HG03378 (cell line): ENCODE results near the gene MARS1.
"Not testable (repeated sequence)": the region's sequence is repeated elsewhere in the genome, so short reads cannot be mapped to it uniquely, and the experiment has no call there.

Experiments used
- ATAC-seq: cut with Tn5 transposase; IDR thresholded peaks from one replicate; pipeline ENCODE4 v1.9.1; 2021; ENCODE audit warnings: mild to moderate bottlenecking, moderate library complexity; ENCODE audit not compliant: unreplicated experiment

Gene MARS1

DNA sequence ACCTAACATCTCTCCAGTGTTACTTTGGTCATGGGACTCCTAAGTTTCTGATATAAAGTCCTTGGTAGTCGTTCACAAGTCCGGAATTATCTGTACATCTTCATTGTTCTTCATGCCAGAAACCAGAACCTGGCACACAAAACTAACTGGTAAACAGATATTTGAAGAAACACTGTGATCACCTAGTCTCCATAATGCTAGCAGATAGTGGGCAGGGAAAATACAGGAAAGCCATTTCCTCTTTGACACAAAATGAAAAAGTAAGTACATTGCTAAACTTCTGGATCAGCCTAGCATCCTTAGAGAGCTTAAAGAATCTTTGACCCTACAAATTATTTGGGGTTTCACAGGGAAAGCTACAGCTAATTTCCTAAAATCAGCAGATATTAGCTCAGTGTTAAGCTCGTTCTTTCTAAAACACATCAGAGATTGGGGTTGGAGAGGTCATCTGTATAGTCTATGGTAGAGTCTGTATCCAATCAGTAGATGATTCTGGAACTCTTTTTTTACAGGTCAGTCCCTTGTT, 27.6 kb downstream of the MARS1 start:
- no peak for ATAC-seq

DNA sequence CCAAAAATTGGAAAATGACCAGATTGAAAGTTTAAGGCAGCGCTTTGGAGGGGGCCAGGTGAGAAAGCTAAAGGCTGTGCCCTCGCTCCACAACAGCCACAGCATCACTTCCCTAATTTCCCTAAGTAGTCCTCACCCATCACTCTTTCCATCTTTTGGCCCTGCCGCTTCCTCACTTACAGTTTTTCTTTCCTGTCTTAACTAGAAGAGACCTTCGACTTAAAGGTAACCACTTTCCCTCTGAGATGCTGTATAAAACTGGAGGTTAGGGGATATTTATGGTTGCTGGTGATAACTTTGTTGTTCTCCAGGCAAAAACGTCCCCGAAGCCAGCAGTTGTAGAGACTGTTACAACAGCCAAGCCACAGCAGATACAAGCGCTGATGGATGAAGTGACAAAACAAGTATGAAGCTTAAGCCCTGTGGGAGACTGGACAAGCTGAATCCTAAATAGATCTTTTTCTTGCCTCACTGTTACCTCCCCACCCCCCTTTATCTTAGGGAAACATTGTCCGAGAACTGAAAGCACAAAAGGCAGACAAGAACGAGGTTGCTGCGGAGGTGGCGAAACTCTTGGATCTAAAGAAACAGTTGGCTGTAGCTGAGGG, 28.2 kb downstream of the MARS1 start:
- ATAC-seq, result no peak

DNA sequence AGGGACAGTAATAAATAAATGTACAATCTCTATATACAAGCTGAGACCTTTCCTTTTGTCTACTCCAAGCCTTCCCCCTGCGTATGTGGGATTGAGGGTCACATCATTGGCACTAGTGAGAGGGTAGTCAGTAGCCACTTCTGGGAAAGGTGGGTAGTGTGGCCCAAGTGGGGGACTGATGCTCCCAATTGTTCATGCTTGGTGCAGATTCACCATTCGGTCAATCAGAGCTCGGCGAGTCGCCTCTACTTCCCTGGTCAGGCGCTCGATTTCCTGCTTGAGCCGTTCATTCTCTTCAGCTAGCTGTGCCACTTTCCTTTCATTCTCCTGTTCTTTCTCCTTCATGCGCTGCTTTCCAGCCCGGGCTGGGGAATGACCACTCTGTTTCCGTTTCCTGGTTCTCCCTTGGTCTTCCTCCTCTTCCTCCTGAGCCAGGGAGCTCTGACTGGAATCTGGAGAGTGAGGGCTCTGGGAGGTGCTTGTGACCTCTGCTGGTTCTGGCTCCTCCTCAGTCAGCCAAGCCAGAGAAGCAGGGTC, 28.8 kb downstream of the MARS1 start:
- no peak for ATAC-seq

DNA sequence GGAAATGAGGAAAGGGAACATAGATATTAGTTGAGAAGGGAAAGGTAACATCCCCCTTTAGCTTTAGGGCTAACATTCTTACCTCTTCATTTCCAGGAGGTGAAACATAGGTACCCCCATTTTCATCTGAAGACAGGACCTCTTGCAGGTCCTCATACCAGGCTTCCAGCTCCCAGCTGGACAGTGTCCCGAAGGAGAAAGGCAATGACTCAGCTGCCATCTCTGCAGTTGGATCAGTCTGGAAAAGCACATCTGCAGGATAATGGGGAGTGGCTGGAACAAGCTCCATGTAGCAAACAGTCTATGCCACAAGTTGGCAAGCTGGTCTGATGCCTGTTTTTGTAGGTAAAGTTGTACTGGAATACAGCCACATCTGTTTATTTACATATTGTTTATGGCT, 29.3 kb downstream of the MARS1 start:
- no peak for ATAC-seq

DNA sequence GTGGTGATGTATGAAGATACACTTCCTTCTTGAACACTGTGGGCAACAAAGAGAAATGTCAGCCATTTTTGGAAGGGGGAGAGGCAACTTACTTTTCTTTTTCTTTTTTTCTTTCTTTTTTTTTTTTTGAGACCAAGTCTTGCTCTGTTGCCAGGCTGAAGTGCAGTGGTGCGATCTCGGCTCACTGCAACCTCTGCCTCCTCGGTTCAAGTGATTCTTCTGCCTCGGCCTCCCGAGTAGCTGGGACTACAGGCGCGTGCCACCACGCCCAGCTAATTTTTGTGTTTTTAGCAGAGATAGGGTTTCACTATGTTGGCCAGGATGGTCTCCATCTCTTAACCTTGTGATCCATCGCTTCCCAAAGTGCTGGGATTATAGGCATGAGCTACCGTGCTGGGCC, 29.9 kb downstream of the MARS1 start:
- not testable (repeated sequence) for ATAC-seq

DNA sequence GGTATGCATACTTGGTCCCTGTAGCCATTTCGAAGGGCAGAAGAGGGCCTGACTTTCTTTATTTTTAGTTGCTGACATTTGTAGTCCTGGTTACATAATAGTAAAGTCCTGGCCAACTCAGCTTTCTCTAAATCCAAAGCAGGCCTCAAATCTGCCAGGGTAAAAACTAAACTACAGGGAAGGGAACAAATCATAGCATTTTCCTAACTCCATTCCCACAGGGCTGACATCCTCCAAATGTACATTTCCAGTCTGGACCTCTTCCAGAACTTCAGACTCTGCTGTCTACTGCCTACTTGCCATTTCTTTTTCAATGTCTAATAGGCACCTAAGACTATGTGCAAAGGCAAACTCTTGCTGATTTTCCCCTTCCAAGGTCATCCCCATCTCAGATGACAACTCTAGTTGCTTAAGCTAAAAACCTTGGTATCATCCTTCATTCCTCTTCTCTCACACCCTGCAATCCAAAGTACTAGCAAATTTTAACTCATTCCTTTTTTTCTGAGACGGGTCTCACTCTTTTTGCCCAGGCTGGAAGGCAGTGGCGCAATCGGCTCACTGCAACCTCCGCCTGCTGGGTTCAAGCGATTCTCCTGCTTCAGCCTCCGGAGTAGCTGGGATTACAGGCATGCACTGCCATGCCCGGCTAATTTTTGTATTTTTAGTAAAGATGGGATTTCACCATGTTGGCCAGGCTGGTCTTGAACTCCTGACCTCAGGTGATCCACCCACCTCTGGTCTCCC, 30.5 kb downstream of the MARS1 start:
- no peak for ATAC-seq

DNA sequence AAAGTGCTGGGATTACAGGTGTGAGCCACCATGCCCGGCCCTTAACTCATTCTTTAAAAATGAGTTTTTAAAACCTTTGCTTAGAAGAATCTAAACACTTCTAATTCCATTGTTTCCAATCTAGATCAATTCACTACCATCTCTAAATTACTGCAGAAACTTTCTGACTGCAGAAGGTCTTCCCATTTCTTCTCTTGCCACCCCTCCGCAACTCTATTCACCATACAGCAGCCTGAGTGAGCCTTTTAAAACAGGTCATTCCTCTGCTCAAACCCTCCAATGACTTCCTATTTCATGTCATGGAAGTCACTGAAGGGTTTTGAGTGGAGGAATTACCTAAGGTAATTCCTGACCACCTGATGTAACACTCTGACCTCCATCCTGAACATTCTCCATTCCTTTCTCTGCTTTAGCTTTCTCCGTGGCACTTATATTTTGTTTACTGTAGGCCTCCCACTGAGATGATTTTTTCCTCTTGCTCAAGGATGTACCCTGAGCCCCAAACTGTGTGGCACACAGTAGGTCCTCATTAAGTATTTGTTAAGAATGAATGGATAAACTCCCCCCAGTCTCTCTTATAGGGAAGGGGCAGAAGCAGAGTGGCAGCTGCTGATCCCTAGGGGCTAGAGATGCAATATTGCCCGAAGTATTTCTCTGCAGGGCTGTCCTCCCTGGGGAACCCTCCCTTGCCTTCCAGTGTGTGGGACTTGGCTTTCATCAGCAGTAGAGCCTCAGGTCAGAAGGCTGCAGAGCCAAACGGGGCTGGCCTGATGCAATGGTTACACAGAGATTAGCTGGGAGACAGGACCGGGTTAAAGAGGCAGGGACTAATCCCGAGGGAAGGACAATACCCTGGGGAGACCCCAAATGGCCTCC, 31.3 kb downstream of the MARS1 start:
- no peak for ATAC-seq

DNA sequence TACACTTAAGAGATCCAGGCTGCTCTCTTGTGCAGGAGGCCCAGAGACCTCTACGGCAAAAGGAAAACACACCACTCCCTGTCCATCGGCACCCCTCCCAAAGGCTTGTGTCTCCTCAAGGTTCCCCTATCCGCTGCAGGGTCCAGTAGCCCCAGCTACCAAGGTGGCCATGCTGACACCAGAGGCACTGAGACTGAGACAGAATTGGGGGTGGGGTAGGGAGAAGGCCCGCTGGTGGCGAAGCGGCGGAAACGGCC, 31.9 kb downstream of the MARS1 start:
- ATAC-seq, result no peak

DNA sequence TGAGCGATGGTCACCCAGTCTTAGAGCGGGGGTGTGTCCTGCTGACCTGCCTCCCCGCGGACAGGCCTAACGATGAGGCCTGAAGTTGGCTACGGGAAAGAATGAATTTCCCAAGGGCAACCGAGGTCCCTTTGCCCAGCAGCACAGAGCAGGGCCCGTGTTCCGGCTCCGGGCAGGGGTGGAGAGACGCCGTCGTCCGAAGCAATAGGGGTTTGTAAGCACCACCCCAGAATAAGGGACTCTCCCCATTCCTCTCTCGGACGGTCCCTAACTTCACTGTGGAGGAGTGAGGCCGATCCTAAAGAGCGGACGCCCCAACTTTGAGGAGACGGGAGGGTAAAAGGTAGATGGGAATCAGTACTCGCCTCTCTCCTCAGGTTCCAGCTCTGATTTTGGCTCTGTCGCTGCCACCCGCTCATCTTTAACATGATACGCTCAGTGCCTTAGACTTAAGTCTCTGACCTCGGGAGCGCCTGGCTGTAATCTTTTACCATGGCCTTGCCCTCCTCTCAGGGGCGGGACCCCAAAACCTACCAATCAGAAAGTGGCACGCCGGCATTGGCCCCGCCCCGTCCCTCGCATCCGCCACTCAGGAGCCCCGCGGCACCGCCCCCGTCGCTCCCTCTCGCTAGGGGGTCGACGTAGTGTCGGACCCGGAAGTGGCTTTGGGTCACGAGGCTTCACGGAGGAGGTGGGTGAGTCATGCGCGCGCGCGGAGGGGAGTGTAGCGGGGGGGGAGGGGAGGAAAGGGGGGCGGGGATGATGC, 32.4 kb downstream of the MARS1 start, which contains the start of gene DDIT3:
Gene DDIT3 (minus strand): TSS at position 462 of the 766 bp plus-strand sequence. CDS start 3,108 bp downstream, outside the sequence.
- peak; percentile 69 for ATAC-seq

DNA sequence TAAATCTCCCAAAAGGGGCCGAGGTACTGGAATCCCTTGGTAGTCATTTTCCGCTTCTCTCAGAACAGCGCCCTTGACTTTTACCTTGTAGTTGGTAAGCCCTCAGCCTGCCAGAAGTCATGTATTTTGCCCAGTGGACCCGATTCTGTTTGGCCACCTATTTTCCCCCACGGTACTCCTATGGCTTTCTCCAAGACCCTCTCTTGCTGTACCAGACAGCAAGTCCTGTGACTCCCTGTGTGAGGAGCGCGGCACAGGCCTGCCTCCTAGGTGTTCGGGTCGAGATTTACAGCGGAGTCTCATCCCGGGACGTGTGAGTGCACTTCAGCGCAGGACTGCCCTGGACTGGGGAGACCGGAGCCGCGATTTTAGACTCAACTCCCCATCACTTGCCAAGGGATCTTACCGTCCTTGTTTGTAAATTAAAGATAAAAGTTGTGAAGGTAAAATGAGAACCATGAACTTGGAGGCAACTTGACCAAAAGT, 33.7 kb downstream of the MARS1 start:
- ATAC-seq, result no peak

DNA sequence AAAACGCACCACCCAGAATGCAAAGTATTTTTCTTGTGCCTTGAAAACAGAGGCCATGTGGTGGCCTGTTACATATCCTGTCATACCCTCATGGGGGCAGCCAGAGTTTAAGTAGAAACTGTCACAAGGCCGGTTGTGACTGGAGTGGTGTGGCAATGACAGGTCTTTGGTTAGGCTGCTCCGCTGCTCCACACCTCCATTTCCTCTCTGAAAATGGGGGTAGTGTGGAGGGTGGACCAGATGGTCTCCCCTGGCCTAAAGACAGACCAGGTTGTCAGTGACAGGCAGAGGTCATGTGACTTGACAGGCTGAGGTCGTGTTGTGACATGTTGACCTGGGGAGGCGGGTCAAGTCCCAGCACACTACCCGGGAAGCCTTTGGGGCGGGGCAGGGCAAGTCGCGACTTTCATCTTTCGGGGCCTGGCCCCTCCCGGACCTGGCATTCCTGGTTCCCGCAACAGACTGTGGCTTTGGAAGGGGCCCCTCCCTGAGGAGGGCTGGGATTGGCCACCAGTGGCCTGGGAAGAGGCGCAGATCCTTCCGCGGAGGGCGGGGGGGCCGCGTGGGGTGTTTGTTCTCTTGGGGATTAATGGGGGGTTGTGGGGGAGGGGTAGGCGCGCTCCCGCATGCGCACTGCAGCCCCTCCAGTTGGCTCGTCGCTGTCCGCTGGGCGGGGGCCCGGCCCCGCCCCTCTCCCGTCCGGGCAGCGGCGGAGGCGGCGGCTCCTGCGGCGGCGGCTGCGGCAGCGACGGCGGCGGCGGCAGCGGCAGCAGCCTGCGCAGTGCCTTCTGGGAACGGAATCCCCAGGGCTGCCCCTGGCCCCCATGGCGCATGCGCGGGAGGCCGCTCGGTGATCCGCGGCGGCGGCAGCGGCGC, 34.4 kb downstream of the MARS1 start, which contains the start of gene MBD6:
Gene MBD6 (plus strand): TSS at position 814 of the 876 bp plus-strand sequence. CDS start 1,480 bp downstream, outside the sequence.
- ATAC-seq, result peak; percentile 42

DNA sequence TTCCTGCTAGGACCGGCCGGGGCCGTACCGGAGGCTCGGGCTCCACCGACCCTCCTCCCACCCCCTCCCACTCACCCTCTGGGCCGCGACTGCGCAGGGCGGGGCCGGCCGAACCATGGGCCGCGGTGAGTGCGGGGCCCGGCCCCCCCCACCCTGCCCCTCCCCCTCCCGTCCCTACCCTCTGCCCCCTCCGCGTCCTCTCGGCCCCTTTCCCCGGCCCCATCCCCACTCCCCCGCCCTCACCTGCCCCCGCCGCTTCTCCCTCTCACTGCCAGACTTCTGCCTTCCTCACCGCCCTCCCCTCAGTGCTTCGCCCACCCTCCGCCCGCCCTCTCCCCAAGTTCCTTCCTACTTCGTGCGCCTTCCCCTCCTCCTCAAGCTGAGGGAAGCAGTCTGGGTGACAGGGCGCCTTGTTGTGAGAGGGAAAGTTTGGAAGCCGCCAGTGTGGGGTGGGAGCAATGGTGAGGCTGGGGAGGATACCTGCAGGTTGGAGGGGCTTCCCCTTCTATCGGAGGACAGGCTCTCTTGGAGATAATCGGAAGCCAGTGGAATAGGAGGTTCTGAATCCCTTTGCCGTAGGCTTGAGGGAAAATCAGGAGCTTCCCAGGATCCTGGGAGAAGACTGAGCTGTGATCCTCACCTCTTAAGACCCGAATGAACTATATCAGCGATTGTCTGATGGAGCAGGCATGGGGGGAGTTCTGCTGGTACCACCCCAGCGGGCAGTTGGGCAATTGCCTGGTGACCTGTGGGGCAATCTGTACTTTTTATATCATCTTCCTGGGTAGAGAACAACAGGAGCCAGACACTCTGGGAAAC, 35.2 kb downstream of the MARS1 start:
- ATAC-seq, result no peak

DNA sequence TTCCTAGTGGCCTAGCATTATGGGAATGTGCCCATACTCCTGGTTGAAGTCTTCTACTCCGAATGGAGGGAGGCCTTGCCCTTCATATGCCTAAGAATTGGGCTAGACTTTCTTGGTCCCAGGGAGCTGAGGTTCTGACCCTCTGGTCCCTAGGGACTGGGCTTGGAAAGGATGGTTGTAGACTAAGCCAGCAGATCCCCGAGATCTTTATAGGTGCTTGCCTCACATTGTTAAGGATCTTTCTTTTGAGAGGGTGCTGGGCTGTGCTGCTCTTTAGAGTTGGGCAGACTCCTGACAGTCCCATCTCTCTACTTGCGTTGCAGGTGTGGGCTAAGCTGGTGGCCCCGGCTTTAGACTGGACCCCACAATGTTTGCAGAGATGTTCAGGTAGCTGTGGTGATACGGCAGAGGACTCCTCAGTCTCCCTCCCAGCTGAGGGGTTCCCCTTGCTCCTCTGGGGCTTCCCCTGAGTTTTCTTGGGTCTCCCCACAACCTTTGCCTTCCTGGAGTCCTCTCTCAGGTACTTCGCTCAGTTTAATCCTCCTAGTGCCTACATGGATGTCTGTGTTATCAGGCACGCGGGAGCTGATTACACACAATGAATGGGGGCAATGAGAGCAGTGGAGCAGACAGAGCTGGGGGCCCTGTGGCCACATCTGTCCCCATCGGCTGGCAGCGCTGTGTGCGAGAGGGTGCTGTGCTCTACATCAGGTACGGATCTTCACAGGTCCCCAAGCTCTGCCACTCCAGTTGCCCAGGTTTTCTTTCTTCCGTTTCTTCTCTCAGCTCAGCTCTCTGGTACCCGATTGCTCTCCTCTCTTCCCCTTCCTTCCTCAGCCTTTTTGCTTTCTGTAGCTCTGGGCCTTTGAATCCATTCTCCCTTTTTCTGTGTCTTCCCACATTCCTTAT, 36.1 kb downstream of the MARS1 start:
- no peak for ATAC-seq

DNA sequence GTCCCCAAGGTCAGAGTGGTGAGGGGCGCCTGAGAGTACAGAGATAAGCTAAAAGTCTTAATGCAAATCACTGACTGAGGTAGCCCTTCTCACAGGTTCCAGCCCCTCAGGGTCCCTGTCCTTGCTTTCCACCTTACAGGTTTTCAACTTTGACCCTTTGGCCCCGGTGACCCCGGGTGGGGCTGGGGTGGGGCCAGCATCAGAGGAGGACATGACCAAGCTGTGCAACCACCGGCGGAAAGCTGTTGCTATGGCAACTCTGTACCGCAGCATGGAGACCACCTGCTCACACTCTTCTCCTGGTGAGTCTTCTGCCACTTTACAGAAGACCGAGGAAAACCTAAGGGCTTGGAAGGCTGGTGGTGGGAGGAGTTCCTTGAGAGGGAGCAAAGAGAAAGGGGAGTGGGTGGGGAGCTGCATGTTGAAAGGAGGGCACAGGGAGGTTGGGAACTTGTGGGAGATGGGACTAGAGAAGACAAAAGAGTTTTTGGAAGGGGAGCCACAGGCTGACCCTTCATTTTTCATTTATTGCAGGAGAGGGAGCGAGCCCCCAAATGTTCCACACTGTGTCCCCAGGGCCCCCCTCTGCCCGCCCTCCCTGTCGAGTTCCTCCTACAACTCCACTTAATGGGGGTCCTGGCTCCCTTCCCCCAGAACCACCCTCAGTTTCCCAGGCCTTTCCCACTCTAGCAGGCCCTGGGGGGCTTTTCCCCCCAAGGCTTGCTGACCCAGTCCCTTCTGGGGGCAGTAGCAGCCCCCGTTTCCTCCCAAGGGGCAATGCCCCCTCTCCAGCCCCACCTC, 37.1 kb downstream of the MARS1 start:
- no peak for ATAC-seq

DNA sequence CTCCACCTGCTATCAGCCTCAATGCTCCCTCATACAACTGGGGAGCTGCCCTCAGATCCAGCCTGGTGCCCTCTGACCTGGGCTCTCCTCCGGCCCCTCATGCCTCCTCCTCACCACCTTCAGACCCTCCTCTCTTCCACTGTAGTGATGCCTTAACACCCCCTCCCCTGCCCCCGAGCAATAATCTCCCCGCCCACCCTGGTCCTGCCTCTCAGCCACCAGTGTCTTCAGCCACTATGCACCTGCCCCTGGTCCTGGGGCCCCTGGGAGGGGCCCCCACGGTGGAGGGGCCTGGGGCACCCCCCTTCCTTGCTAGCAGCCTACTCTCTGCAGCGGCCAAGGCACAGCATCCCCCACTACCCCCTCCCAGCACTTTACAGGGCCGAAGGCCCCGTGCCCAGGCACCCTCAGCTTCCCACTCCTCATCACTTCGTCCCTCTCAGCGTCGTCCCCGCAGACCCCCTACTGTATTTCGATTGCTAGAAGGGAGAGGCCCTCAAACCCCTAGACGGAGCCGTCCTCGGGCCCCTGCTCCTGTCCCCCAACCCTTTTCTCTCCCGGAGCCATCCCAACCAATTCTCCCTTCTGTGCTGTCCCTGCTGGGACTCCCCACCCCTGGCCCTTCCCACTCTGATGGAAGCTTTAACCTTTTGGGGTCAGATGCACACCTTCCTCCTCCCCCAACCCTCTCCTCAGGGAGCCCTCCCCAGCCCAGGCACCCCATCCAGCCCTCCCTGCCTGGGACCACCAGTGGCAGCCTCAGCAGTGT, 37.9 kb downstream of the MARS1 start:
- ATAC-seq, result no peak
